ENCODE results near the gene TMEM225.

The TMEM225 gene

GRCh38 chr11:123885570-123885969 is at the start of gene TMEM225:
Gene TMEM225 (minus strand): TSS chr11:123885670. CDS start chr11:123885425, 245 bp downstream.
- H3K36me3 ChIP-seq (ENCODE audit: control insufficient read depth in 2 of 2, insufficient read depth in 1 of 2, low read length in 2 of 2) = no peaks in the 10 kb centered on the region
- H3K9me3 ChIP-seq (ENCODE audit: control insufficient read depth, insufficient read depth, low read depth, low read length) = no peaks in the 10 kb centered on the region
- no peak within 1 kb of the TSS for H3K27ac ChIP-seq (ENCODE audit: extremely low read depth, low read depth, low read length)
- TF ChIP-seq SP3 (tag by site-specific recombination; IDR thresholded peaks at IDR 0.05) = no peak
- no peak for TF ChIP-seq ZNF549 (tag by site-specific recombination; IDR thresholded peaks at IDR 0.05)
- TF ChIP-seq KLF10 (tag by site-specific recombination; IDR thresholded peaks at IDR 0.05) = no peak
- no peak for TF ChIP-seq ZNF19 (tag by site-specific recombination; IDR thresholded peaks at IDR 0.05; ENCODE audit: low read depth)
- no peak for TF ChIP-seq ZNF561 (tag by site-specific recombination; IDR thresholded peaks at IDR 0.05; ENCODE audit: borderline replicate concordance)
- no peak for TF ChIP-seq ZNF529 (tag by site-specific recombination; IDR thresholded peaks at IDR 0.05; ENCODE audit: insufficient replicate concordance)
- TF ChIP-seq ZNF510 (tag by site-specific recombination; IDR thresholded peaks at IDR 0.05; ENCODE audit: insufficient replicate concordance) = no peak
- no peak for TF ChIP-seq KLF8 (tag by site-specific recombination; IDR thresholded peaks at IDR 0.05)
- TF ChIP-seq ZNF580 (tag by site-specific recombination; IDR thresholded peaks at IDR 0.05) = no peak
- TF ChIP-seq ZNF776 (tag by site-specific recombination; IDR thresholded peaks at IDR 0.05; ENCODE audit: borderline replicate concordance) = no peak
- TF ChIP-seq HOXA7 (CRISPR knock-in tag; IDR thresholded peaks at IDR 0.05; ENCODE audit: borderline replicate concordance) = no peak
- H3K4me1 ChIP-seq (ENCODE audit: control insufficient read depth, insufficient read depth, low read length) = no peaks in the 10 kb centered on the region
- ChIA-PET CTCF (no interaction called here), POLR2A (no interaction called here)
- H3K4me3 ChIP-seq (ENCODE audit: low read depth, low read length) = no peak within 1 kb of the TSS

GRCh38 chr11:123924027-123924426 is 38.6 kb upstream of the TMEM225 start:
- Histone ChIP-seq H3K36me3 (ENCODE audit: control insufficient read depth in 2 of 2, insufficient read depth in 1 of 2, low read length in 2 of 2) (no peaks in the 10 kb centered on the region), H3K27ac (ENCODE audit: extremely low read depth, low read depth, low read length) (no peak overlapping the region), H3K4me3 (ENCODE audit: low read depth, low read length) (no peak overlapping the region), H3K9me3 (ENCODE audit: control insufficient read depth, insufficient read depth, low read depth, low read length) (no peaks in the 10 kb centered on the region), H3K4me1 (ENCODE audit: control insufficient read depth, insufficient read depth, low read length) (no peaks in the 10 kb centered on the region)
- CTCF ChIA-PET = no interaction called here
- TF ChIP-seq ZNF341 (tag by site-specific recombination; IDR thresholded peaks at IDR 0.05; ENCODE audit: low read depth) (no peak), SP7 (tag by site-specific recombination; IDR thresholded peaks at IDR 0.05) (no peak), ZNF596 (tag by site-specific recombination; IDR thresholded peaks at IDR 0.05) (no peak), ZNF23 (tag by site-specific recombination; IDR thresholded peaks at IDR 0.05; ENCODE audit: borderline replicate concordance) (no peak), TRIM28 (IDR thresholded peaks at IDR 0.05; ENCODE audit: borderline replicate concordance, low read length) (no peak), ZNF518A (tag by site-specific recombination; conservative IDR thresholded peaks at IDR 0.05; ENCODE audit: low read depth) (no peak), ZFP69B (tag by site-specific recombination; IDR thresholded peaks at IDR 0.05) (no peak), ZNF654 (tag by site-specific recombination; IDR thresholded peaks at IDR 0.05; ENCODE audit: low read depth) (no peak), ZNF416 (tag by site-specific recombination; IDR thresholded peaks at IDR 0.05) (no peak), ZSCAN30 (tag by site-specific recombination; IDR thresholded peaks at IDR 0.05) (no peak)
- POLR2A ChIA-PET = no interaction called here

Measured in HEK293 (cell line).